HG03103 (cell line): Measurements from ENCODE around the gene SCN3B.

Experiments
- ATAC-seq: cut with Tn5 transposase; IDR thresholded peaks from one replicate; pipeline ENCODE4 v1.9.1; 2021; ENCODE audit warnings: low read depth; ENCODE audit not compliant: unreplicated experiment

SCN3B gene

DNA sequence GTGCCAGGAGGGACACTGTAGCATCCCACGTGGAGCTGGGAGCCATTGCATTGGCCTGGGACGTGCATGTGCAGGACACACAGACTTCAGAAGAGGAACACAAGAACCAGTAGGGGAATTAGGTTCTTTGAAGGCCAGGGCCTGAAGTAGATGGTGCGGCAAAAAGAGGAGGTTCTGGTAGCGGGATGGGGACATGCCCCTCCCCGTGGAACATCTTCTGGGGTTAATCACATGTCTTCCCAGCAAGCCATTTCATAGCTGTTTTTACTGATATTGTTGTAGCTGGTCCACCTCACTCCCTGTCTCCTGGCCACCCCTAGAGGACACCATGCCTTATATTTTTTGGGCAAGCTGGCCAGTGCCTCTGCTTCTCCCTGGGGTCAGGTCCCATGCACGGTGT is 74.3 kb downstream of the SCN3B start:
- ATAC-seq, result no peak

DNA sequence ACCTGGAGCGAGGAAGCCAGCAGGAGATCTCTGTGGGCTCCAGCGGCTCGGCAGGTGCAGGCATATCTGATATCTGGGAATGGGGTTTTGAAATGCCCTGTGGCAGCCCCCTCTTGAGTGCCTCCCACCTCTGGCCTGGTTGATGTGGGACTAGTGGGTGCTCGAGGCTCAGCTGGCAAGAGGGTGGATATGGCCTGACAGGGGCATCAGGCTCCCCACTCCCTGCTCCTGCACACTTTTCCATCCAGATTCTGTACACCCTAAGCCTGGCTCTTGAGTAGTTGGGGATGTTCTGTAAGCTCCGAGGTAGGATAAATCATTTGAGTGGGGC is 75.0 kb downstream of the SCN3B start:
- ATAC-seq, result no peak
